ENCODE data around the gene KDELR3. TPM values are rescaled to one million over a fixed set of nuclear protein-coding genes. Genes with fewer than 3 reads are reported as not detected.
A peak's percentile ranks its signal among the peaks of the same experiment; 100 is the strongest.

Gene KDELR3
- total RNA-seq, 1 experiment from 2014 or later = 33.1 TPM

GRCh38 chr22:38468443-38469305 is 778 bp downstream of the KDELR3 start:
- TSS peak; percentile 65 for BruUV-seq (replicated peaks)
- H4K20me1 ChIP-seq (ENCODE audit: insufficient read depth) = no peaks in the 10 kb centered on the region
- peak overlapping the region; percentile 72 to 92 for H3K4me3 ChIP-seq (replicated peaks in 1 of 2; ENCODE audit: low read depth in 1 of 2, low read length in 2 of 2)
- H2AFZ ChIP-seq (ENCODE audit: low read depth, low read length, poor library complexity, severe bottlenecking) = no peak overlapping the region
- ChIA-PET RAD21 (ENCODE audit: low non-redundant PET in 1 of 2, low total read pairs in 2 of 2, uncharacterized antibody in 2 of 2, unreplicated experiment in 2 of 2) (no interaction called here), POLR2A (no interaction called here), CTCF (no interaction called here)
- H3K4me1 ChIP-seq (ENCODE audit: control insufficient read depth in 1 of 2, insufficient read depth in 2 of 2, low read length in 2 of 2) = peaks cover 6 to 29% of the 10 kb centered on the region in 2 experiments
- H3K9ac ChIP-seq (ENCODE audit: low read length) = peak overlapping the region; percentile 92
- no peaks in the 10 kb centered on the region for H3K9me3 ChIP-seq (ENCODE audit: control insufficient read depth in 1 of 2, insufficient read depth in 1 of 2, low read depth in 1 of 2, low read length in 2 of 2)
- peak overlapping the region; percentile 81 for H3K27ac ChIP-seq (ENCODE audit: low read depth, low read length)
- no peaks in the 10 kb centered on the region for H3K27me3 ChIP-seq (ENCODE audit: insufficient read depth, low read length)
- no peaks in the 10 kb centered on the region for H3K36me3 ChIP-seq (ENCODE audit: control insufficient read depth in 1 of 2, insufficient read depth in 2 of 2, low read length in 2 of 2)
- TF ChIP-seq CTCF (IDR thresholded peaks at IDR 0.05 in 2 of 3, conservative IDR thresholded peaks at IDR 0.05 in 1 of 3; ENCODE audit: borderline replicate concordance in 1 of 3, insufficient read depth in 1 of 3, low read depth in 2 of 3, low read length in 2 of 3) (peak in 2 of 3 experiments; percentile 26 to 30; a peak in 2 of 6 replicates), CBX3 (IDR thresholded peaks at IDR 0.05; ENCODE audit: low read depth) (no peak)
- peak; percentile 57 for ATAC-seq
- H3K79me2 ChIP-seq (ENCODE audit: insufficient read depth, low read length) = no peaks in the 10 kb centered on the region
- H3K9me2 ChIP-seq (ENCODE audit: insufficient read depth) = no peaks in the 10 kb centered on the region
- H3K4me2 ChIP-seq (ENCODE audit: low read length) = peak overlapping the region; percentile 100
- DNase-seq (ENCODE audit: low read depth, low spot score) = no peak
- intact Hi-C loops (cut with micrococcal nuclease) = no loop called here

- intact Hi-C loops (cut with micrococcal nuclease) = no loop called here
- Histone ChIP-seq H3K4me2 (ENCODE audit: low read length) (peak overlapping the region; percentile 100), H3K79me2 (ENCODE audit: insufficient read depth, low read length) (no peaks in the 10 kb centered on the region), H3K36me3 (ENCODE audit: control insufficient read depth in 1 of 2, insufficient read depth in 2 of 2, low read length in 2 of 2) (no peaks in the 10 kb centered on the region), H3K27ac (ENCODE audit: low read depth, low read length) (no peak overlapping the region; the same call in 1 of the 2 replicates), H2AFZ (ENCODE audit: low read depth, low read length, poor library complexity, severe bottlenecking) (no peak overlapping the region), H3K9ac (ENCODE audit: low read length) (no peak overlapping the region), H3K9me3 (ENCODE audit: control insufficient read depth in 1 of 2, insufficient read depth in 1 of 2, low read depth in 1 of 2, low read length in 2 of 2) (no peaks in the 10 kb centered on the region), H4K20me1 (ENCODE audit: insufficient read depth) (no peaks in the 10 kb centered on the region), H3K9me2 (ENCODE audit: insufficient read depth) (no peaks in the 10 kb centered on the region), H3K27me3 (ENCODE audit: insufficient read depth, low read length) (no peaks in the 10 kb centered on the region), H3K4me3 (replicated peaks in 1 of 2; ENCODE audit: low read depth in 1 of 2, low read length in 2 of 2) (no peak overlapping the region; a peak in 1 of 4 replicates), H3K4me1 (ENCODE audit: control insufficient read depth in 1 of 2, insufficient read depth in 2 of 2, low read length in 2 of 2) (peaks cover 6 to 29% of the 10 kb centered on the region in 2 experiments)
- no TSS peak for BruUV-seq (replicated peaks)
- TF ChIP-seq CTCF (IDR thresholded peaks at IDR 0.05 in 2 of 3, conservative IDR thresholded peaks at IDR 0.05 in 1 of 3; ENCODE audit: borderline replicate concordance in 1 of 3, insufficient read depth in 1 of 3, low read depth in 2 of 3, low read length in 2 of 3) (no peak), ATF3 (IDR thresholded peaks at IDR 0.05) (no peak), ZNF274 (IDR thresholded peaks at IDR 0.05; ENCODE audit: low read depth, low read length) (no peak), JUND (IDR thresholded peaks at IDR 0.05) (no peak), POLR2AphosphoS5 (IDR thresholded peaks at IDR 0.05; ENCODE audit: low read depth, low read length) (no peak), EZH2phosphoT487 (IDR thresholded peaks at IDR 0.05; ENCODE audit: borderline replicate concordance) (no peak), MAX (IDR thresholded peaks at IDR 0.05) (no peak), YY1 (IDR thresholded peaks at IDR 0.05; ENCODE audit: extremely low read depth, insufficient replicate concordance, low read depth, low read length) (no peak)
- ATAC-seq = no peak
- DNase-seq (ENCODE audit: low read depth, low spot score) = no peak
- ChIA-PET CTCF (no interaction called here), RAD21 (ENCODE audit: low non-redundant PET in 1 of 2, low total read pairs in 2 of 2, uncharacterized antibody in 2 of 2, unreplicated experiment in 2 of 2) (no interaction called here), POLR2A (no interaction called here)
These were observed 1.4 kb downstream of the KDELR3 start for GRCh38 chr22:38469306-38469781.

All from HCT116 (cell line).